ENCODE measurements around the gene PEX13. TPM values are rescaled to one million over a fixed set of nuclear protein-coding genes. Genes with fewer than 3 reads are reported as not detected.
A peak's percentile ranks its signal among the peaks of the same experiment; 100 is the strongest.
"Not testable (repeated sequence)": the region's sequence is repeated elsewhere in the genome, so short reads cannot be mapped to it uniquely, and the experiment has no call there.

Gene PEX13
- total RNA-seq, 2 experiments from 2014 or later = 18.9 to 27.6 TPM

DNA sequence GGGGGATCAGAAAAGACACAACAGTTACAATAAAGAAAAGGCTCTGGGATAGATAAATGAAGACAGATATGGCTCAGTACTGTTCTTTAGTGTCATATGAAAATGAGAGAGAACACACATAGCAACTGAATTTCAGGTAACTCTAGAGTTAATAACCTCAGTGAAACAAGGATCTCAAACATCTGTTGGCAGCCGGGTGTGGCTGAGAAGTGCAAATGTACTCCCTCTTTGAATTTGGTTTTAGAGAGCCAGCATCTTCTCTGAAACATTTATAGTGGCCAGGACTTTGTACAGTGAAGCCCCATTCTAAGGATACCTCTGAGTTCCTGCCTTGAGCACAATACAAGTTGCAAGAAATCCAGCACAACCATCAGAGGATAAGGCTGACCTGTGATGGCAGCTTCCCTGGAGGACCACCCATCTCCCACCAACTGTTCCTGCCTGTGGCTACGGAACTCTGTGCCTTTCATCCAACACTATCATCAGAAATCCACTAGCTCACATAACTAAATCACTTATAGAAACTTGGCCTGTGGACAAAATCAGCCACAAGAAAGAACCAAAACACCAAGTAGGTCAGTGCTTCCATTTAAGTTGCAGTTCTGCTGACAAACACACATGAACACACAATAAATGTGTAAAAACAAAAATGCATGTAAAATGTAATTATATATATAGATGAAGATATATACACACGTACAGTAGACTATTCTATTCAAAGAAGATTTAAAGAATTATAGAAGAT, 37.3 kb upstream of the PEX13 start:
- Histone ChIP-seq H3K27ac (ENCODE audit: low read depth, low read length, poor library complexity, severe bottlenecking) (peak overlapping the region; percentile 55), H3K79me2 (ENCODE audit: insufficient read depth, low read depth, low read length) (peaks cover 5% of the 10 kb centered on the region; the same call in 1 of the 2 replicates), H3K4me3 (ENCODE audit: low read depth, low read length, poor library complexity, severe bottlenecking) (peak overlapping the region; percentile 2), H3K9me3 (ENCODE audit: low read length) (no peaks in the 10 kb centered on the region), H2AFZ (ENCODE audit: low read length) (peak overlapping the region; percentile 87; the same call in 1 of the 2 replicates), H3K9me2 (ENCODE audit: insufficient read depth, low read length) (no peaks in the 10 kb centered on the region), H4K20me1 (ENCODE audit: insufficient read depth, low read length) (no peaks in the 10 kb centered on the region), H3K4me1 (ENCODE audit: insufficient read depth, low read length, poor library complexity, severe bottlenecking) (peaks cover 73% of the 10 kb centered on the region), H3K36me3 (ENCODE audit: insufficient read depth, low read length) (no peaks in the 10 kb centered on the region), H3K4me2 (ENCODE audit: low read length) (peak overlapping the region; percentile 51)
- no peak for TF ChIP-seq EZH2phosphoT487 (IDR thresholded peaks at IDR 0.05; ENCODE audit: borderline replicate concordance, low read depth, low read length)
- TF ChIP-seq, protein P1, sequence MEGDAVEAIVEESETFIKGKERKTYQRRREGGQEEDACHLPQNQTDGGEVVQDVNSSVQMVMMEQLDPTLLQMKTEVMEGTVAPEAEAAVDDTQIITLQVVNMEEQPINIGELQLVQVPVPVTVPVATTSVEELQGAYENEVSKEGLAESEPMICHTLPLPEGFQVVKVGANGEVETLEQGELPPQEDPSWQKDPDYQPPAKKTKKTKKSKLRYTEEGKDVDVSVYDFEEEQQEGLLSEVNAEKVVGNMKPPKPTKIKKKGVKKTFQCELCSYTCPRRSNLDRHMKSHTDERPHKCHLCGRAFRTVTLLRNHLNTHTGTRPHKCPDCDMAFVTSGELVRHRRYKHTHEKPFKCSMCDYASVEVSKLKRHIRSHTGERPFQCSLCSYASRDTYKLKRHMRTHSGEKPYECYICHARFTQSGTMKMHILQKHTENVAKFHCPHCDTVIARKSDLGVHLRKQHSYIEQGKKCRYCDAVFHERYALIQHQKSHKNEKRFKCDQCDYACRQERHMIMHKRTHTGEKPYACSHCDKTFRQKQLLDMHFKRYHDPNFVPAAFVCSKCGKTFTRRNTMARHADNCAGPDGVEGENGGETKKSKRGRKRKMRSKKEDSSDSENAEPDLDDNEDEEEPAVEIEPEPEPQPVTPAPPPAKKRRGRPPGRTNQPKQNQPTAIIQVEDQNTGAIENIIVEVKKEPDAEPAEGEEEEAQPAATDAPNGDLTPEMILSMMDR (conservative IDR thresholded peaks at IDR 0.05; ENCODE audit: low read length) = no peak
- peak; percentile 37 for DNase-seq (ENCODE audit: low spot score)
- POLR2A ChIA-PET = interaction anchor here (0.5 to 2.7 kb wide), 8 partner anchors 9 to 228 kb away, joined by 3 to 8 read pairs (median 3); no protein-coding TSS in a partner anchor
- CTCF ChIA-PET (ENCODE audit: unreplicated experiment) = no interaction called here
- intact Hi-C loops (cut with micrococcal nuclease; ENCODE audit: unreplicated experiment) = no loop called here
- BruUV-seq (replicated peaks) = no TSS peak

DNA sequence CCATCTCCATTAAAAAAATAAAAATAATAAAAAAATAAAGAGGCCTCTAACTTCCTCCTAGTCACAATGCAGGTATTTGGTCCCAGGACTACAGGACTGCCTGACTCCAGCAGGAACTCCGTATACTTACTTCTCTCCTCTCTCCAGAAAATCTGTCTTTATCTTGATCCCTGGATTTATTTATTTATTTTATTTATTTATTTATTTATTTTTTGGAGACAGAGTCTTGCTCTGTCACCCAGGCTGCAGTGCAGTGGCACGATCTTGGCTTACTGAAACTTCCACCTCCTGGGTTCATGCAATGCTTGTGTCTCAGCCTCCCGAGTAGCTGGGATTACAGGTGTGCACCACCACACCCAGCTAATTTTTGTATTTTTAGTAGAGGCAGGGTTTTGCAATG, 35.5 kb upstream of the PEX13 start:
- CTCF ChIA-PET (ENCODE audit: unreplicated experiment); intact Hi-C loops (cut with micrococcal nuclease; ENCODE audit: unreplicated experiment): not testable (repeated sequence)

DNA sequence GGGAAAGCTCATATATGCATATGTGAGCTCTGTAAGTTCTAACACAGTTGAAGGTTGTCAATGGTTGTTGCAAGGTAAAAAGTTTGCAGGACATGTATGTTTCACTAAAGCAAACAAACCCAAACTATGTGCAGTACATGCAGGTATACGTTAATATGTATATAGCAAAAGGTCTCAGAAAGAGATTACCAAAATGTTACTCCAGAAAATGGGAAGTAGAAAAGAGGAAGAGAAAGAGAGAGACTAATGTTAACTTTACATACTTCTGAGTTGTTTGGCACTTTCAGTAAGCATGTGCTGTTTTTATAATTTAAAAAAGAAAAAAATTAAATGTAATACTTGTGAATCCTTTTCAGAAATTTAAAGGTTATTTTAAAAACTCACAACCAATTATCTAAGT, 32.8 kb upstream of the PEX13 start:
- Histone ChIP-seq H3K4me1 (ENCODE audit: insufficient read depth, low read length, poor library complexity, severe bottlenecking) (peaks cover 68% of the 10 kb centered on the region), H3K4me2 (ENCODE audit: low read length) (peak overlapping the region; percentile 87), H3K79me2 (ENCODE audit: insufficient read depth, low read depth, low read length) (peaks cover 5% of the 10 kb centered on the region; the same call in 1 of the 2 replicates), H3K9me3 (ENCODE audit: low read length) (no peaks in the 10 kb centered on the region), H3K36me3 (ENCODE audit: insufficient read depth, low read length) (no peaks in the 10 kb centered on the region; the same call in 1 of the 2 replicates), H3K4me3 (ENCODE audit: low read depth, low read length, poor library complexity, severe bottlenecking) (peak overlapping the region; percentile 51), H2AFZ (ENCODE audit: low read length) (peak overlapping the region; percentile 84), H3K9me2 (ENCODE audit: insufficient read depth, low read length) (no peaks in the 10 kb centered on the region), H3K27ac (ENCODE audit: low read depth, low read length, poor library complexity, severe bottlenecking) (peak overlapping the region; percentile 81), H4K20me1 (ENCODE audit: insufficient read depth, low read length) (no peaks in the 10 kb centered on the region)
- DNase-seq (ENCODE audit: low spot score) = peak; percentile 65
- ChIA-PET CTCF (ENCODE audit: unreplicated experiment) (no interaction called here), POLR2A (interaction anchor here (1.3 to 1.8 kb wide), 2 partner anchors 11 to 35 kb away, joined by 4 to 8 read pairs; no protein-coding TSS in a partner anchor)
- BruUV-seq (replicated peaks) = no TSS peak
- TF ChIP-seq, protein P1 (conservative IDR thresholded peaks at IDR 0.05; ENCODE audit: low read length) = no peak
- TF ChIP-seq EZH2phosphoT487 (IDR thresholded peaks at IDR 0.05; ENCODE audit: borderline replicate concordance, low read depth, low read length) = no peak
- intact Hi-C loops (cut with micrococcal nuclease; ENCODE audit: unreplicated experiment) = no loop called here

More for the DNA sequence above, 35.5 kb upstream of the PEX13 start:
- not testable (repeated sequence) for H3K79me2 ChIP-seq (ENCODE audit: insufficient read depth, low read depth, low read length); DNase-seq (ENCODE audit: low spot score); H3K9me3 ChIP-seq (ENCODE audit: low read length); H3K27ac ChIP-seq (ENCODE audit: low read depth, low read length, poor library complexity, severe bottlenecking); H2AFZ ChIP-seq (ENCODE audit: low read length); H3K4me2 ChIP-seq (ENCODE audit: low read length); H3K4me3 ChIP-seq (ENCODE audit: low read depth, low read length, poor library complexity, severe bottlenecking); BruUV-seq (replicated peaks); H3K36me3 ChIP-seq (ENCODE audit: insufficient read depth, low read length); H4K20me1 ChIP-seq (ENCODE audit: insufficient read depth, low read length); H3K9me2 ChIP-seq (ENCODE audit: insufficient read depth, low read length)
- POLR2A ChIA-PET = interaction anchor here (0.6 to 2.7 kb wide), 10 partner anchors 8 to 177 kb away, joined by 3 to 13 read pairs (median 4); no protein-coding TSS in a partner anchor
- H3K4me1 ChIP-seq (ENCODE audit: insufficient read depth, low read length, poor library complexity, severe bottlenecking) = peaks cover 73% of the 10 kb centered on the region

Data from OCI-LY7 (cell line).